ENCODE results near the gene DUS2.
A peak's percentile ranks its signal among the peaks of the same experiment; 100 is the strongest.
"Not testable (repeated sequence)": the region's sequence is repeated elsewhere in the genome, so short reads cannot be mapped to it uniquely, and the experiment has no call there.

Gene DUS2

GRCh38 chr16:68022728-68023537 is at the start of gene DUS2, which contains the start of gene DDX28:
Gene DUS2, plus strand, starts transcription at chr16:68023284. Its CDS starts 14,740 bp downstream, at chr16:68038024.
Gene DDX28, minus strand, starts transcription at chr16:68023232. Its CDS starts 30 bp downstream, at chr16:68023202.
- peak; percentile 95 for DNase-seq

- DNase-seq = no peak
These were observed 47.6 kb upstream of the DUS2 start for GRCh38 chr16:67975321-67976105.

DNA sequence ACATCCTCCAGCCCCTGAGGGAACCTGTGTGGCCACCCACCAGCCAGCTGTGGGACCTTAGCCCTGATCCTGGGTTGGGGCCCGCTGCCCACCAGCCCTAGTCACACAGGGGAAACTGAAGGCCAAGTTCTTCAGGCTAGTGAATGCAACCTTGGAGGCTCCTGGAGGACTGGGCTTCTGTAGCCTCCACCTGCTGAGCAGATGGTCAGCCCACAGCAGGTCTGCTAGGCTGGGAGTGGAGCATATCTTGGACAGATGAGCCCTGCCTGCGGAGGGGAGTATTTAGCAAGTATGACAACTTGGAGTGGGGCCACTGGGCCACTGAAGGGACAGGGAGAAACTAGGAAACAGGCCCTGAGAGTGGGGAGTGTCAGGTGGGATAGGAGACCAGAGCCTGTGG is 46.9 kb upstream of the DUS2 start:
- DNase-seq = no peak

- DNase-seq = no peak
These were observed 46.1 kb upstream of the DUS2 start for GRCh38 chr16:67977005-67977404.

DNA sequence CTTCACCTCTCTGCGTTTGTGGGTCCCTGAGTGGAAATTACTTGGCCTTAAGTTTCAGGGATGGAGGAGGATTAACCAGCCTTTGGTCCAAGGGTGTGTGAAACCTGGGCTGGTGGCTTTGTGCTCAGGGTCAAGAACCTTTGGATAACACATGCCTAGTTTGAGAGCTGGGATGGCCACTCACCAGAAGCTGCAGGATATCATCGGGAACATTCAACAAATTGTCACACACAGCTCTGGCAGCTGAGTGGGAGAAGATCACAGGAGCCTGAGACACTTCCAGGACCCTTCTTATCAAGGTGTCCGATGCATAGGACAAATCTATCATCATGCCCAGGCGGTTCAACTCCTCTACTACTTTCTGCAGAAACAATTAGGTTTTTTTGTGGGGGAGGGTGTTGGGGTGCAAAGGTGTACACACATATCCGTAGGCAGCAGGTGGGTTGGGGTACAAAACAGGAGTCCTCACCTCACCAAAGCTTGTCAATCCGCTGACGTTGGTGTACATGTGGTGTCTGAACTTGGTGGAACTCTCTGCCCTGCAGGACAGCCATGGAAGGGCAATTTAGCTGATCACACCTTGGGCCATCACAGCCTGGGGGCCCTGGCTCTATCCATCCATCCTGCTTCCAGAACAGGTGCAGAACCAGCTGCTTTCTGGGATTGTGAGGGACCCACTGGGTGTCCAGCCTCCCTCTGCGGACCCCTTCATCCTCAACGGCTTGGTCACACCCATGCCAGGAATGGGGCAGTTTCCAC is 45.4 kb upstream of the DUS2 start:
- no peak for DNase-seq

DNA sequence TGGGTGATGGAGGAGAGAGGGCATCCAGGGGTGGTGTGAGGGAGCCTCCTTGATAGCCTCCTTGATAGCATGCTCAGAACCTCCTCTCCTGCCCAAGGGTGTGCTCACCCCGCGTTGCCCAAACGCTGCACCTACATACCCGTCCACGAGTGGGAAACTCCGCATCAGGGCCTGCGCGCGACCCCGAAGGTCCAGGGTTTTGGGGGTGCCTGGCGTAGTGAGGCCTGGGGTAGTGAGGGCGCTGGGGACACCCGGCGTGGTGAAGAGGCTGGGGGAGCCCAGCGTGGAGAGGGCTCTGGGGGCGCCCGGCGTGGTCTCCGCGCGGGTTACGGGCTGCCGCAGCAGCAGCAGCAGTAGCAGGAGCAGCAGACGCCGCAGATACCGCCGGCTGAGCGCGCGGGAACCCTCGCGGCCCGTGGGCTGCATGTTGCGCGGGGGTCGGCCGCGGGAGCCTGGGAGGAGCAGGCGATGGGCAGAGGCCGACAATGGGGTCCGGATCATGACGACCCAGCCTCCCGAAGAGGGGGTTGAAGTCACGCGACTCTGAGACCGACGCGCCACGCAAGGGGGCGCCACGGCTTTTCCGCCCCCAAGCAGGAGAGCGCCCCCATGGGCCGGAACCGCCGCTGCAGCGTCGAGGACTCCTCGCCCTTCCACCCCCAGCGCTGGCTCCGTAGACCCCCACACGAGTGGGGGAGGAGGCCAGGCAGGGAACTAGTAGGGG is 43.0 kb upstream of the DUS2 start, which contains the start of gene DPEP3:
DPEP3 (minus strand) TSS at position 545 of the 724 bp plus-strand sequence; CDS start at position 426, 119 bp downstream.
- no peak for DNase-seq

DNA sequence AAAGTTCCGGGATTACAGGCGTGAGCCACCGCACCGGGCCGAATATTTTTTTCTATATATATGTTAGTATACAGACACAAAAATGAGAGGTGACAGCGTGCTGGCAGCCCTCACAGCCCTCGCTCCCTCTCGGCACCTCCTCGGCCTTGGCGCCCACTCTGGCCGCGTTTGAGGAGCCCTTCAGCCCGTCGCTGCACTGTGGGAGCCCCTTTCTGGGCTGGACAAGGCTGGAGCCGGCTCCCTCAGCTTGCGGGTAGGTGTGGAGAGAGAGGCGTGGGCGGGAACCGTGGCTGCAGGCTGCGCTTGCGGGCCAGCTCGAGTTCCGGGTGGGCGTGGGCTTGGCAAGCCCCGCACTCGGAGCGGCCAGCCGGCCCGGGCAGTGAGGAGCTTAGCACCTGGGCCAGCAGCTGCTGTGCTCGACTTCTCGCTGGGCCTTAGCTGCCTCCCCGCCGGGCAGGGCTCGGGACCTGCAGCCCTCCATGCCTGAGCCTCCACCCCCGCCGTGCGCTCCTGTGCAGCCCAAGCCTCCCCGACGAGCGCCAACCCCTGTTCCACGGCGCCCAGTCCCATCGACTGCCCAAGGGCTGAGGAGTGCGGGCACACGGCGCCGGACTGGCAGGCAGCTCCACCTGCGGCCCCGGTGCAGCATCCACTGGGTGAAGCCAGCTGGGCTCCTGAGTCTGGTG is 40.9 kb upstream of the DUS2 start:
- DNase-seq = no peak

- DNase-seq = no peak
These were observed 36.1 kb upstream of the DUS2 start for GRCh38 chr16:67986949-67987348.

DNA sequence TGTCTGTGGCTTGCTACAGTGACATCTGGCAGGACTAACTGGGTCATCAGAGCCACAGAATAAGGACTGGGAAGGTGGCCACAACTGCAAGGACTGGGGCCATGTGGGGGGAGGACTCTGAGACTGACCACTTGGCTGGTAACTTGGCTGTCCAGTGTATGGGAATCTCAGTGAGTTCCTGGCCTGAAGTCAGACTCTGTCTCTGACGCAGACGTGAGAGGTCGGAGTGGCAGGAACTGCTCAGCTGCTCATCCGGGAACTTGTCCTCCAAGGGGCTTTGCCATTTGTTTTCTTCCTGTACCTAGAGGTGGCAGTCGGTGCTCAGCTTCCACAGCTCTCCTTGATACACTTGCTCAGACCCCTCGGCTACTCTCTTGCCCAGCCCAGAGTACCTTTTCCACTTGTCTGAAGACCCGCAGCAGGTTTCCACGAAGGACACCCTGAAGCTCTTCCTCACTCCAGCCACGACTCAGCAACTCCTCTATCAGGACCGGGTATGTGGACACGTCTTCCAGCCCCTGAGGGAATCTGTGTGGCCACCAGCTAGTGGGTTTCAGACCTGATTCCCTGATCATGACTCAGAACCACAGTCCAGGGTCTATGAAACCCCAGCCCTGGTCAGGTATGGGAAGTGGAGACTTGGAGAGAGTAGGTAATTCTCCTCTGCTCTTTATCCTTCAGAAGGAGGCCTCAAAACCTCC is 35.5 kb upstream of the DUS2 start:
- DNase-seq = no peak

- no peak for DNase-seq
These were observed 34.4 kb upstream of the DUS2 start for GRCh38 chr16:67988675-67989074.

DNA sequence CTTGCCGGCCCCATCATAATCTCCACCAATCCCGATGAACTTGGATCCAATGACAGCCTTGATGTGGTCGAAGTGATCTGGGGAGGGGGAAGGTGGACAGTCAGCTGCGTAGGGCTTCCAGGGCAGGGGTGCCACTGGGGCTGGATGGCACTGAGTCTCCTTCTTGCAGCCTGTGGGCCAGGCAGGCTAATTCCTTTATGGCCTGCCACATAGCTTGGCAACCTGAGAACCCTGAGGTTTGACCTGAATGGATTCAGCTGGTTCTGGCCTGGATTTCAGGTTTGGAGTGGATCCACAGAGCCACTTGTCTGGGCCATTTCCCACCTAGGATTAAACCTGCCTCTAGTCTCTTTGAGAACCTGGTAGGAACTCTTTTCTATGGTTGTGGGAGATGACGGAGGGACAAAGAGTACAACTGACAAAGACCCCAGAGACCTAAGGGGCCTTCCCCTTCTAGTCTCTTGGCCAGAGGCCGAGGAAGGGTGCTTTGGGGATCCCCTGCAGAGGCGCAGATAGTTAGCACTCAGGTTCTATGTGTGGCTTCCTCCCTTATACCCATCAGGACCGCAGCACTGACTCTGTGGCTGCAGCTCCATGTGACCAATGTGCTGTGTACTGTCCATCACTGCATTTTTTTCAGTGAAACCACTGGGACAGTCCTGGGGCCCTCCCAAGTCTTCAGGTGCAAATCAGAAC is 33.6 kb upstream of the DUS2 start:
- no peak for DNase-seq

DNA sequence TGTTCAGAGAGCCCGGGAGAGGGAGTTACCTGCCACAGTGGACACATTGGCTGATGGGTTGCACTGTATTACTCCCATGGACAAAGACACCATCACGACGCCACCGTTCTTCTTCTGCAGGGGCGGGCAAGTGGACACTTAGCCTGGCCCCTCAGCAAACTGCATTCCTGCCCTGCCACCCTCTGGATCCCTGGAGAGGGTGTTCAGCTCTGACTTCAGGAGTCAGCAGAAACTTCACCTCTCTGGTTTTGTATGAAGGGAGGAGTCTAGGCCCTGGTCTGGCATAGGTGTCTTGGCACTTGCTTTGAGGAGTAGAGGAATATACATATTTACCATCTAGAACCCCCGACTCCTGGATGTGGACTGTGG is 33.1 kb upstream of the DUS2 start:
- no peak for DNase-seq

DNA sequence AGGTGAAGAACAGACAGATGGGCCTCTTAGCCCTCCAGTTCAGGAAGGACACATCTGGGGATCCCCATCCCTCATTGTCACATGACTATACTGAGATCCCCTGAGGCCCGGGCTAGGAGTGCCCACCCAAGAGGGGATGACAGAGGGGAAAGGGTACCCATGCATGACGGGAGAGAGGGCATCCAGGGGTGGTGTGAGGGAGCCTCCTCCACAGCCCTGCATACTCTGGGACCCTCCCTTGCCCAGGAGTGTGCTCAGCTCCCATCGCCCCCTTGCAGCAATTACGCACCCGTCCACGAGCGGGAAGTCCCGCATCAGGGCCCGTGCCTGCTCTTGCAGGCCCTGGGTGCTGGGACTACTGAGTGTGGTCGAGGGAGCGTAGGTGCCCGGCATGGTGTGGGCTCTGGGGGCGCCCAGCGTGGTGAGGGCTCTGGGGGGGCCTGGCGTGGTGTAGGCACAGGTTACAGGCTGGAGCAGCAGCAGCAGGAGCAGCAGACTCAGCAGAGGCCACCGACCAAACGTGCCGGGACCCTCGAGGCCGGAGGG is 30.4 kb upstream of the DUS2 start:
- DNase-seq = no peak

DNA sequence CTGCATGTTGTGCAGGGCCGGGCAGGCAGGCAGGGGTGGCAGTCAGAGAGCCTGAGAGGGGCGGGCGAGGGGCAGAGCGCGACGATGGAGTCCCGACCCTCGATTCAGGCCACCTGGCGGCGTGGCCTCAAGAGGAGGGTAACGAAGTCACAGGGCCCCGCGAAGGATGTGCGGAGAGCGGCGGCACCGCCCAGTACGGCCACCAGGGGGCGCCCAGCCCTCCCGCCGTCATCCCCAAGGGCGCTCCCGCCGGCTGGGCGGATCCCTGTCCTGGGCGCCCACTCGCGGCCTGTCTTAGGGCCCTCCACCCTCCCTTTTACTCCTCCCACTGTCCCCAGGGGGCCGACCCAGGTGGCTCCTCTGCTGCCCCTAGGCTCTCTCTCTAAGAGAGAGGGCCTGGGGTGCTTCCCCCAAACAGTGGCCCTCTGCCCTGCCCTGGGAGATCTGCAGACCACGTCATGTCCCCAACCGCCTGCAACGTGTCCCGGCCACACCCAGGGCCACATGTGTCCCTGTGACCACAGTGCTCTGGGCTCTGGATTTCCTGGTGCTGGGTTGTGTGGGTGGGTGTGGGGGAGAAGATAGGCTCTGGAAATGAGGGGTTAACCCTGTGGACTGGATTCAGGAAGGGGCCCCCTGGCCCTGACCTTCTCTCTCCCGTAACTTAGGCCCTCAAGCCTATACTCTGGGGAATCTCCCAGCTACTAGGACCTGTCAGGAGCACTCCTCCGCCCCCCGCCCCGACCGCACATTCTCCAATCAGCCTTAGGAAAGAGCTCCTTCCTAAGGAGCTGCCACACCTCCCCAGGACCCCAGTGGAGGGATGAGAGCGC is 29.7 kb upstream of the DUS2 start:
- DNase-seq = peak; percentile 63

GRCh38 chr16:67994040-67994408 is 29.1 kb upstream of the DUS2 start:
- DNase-seq = not testable (repeated sequence)

- no peak for DNase-seq
These were observed 27.7 kb upstream of the DUS2 start for GRCh38 chr16:67995423-67995822.

- DNase-seq = no peak
These were observed 26.4 kb upstream of the DUS2 start for GRCh38 chr16:67996666-67997065.

GRCh38 chr16:67998231-67998778 is 24.8 kb upstream of the DUS2 start:
- not testable (repeated sequence) for DNase-seq

Data from activated T-cell treated with anti-CD3 and anti-CD28 coated beads for 4 hours (primary cell).